Type B pancreatic cell (in vitro differentiated cells): ENCODE measurements around the gene HLA-G. TPM values are rescaled to one million over a fixed set of nuclear protein-coding genes. Genes with fewer than 3 reads are reported as not detected.

ENCODE experiments used
- DNase-seq: peaks from one replicate; pipeline ENCODE4 v3.0.0; 2021; ENCODE audit warnings: mixed read lengths; ENCODE audit not compliant: unreplicated experiment; ENCODE audit errors: extremely low spot score
- H3K27ac Mint-ChIP-seq: 2 replicates; pipeline ENCODE4 v1.8.0; 2021; ENCODE audit warnings: mild to moderate bottlenecking, mixed read lengths
- H3K27me3 Mint-ChIP-seq: 2 replicates; pipeline ENCODE4 v1.8.0; 2021; ENCODE audit warnings: mixed read lengths
- H3K36me3 Mint-ChIP-seq: 2 replicates; pipeline ENCODE4 v1.8.0; 2021; ENCODE audit warnings: mixed read lengths
- H3K4me1 Mint-ChIP-seq: one replicate; pipeline ENCODE4 v1.8.0; 2021; ENCODE audit warnings: mixed read lengths; ENCODE audit not compliant: unreplicated experiment
- H3K4me3 Mint-ChIP-seq: 2 replicates; pipeline ENCODE4 v1.8.0; 2021; ENCODE audit warnings: mild to moderate bottlenecking, mixed read lengths
- H3K9me3 Mint-ChIP-seq: 2 replicates; pipeline ENCODE4 v1.8.0; 2021; ENCODE audit warnings: mixed read lengths
- total RNA-seq: library from RNA; stranded (reverse); gene quantifications from 2 replicates; pipeline ENCODE4 v1.2.1, GENCODE V29; 2021; ENCODE audit warnings: low replicate concordance
- TF ChIP-seq, protein P1 (sequence below): fragments of 200-600 bp; sonication (generic); conservative IDR thresholded peaks from 2 replicates; pipeline ENCODE4 v1.5.0; 2021; ENCODE audit warnings: antibody characterized with exemption, mild to moderate bottlenecking

The HLA-G gene
- total RNA-seq, 1 donor from 2014 or later, result 4.6 TPM

DNA sequence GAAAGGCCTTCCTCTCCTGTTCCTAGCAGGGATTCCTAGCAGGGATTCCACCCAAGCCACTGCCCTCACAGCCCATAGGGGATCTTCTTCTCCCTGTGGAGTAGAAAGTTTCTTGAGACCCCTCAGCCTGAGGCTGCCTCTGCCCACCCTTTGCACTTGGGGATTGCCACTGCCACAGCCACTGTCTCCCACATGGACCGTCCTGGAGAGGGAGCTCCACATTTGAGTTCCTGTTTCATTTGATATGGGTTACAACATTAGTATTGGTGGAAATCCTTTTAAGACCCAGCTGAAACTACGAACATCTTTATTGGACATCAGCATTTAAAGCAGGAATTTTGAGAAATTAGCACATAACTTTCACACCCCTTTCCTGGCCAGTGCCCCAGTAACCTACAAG, 25.6 kb downstream of the HLA-G start:
- TF ChIP-seq, protein P1, sequence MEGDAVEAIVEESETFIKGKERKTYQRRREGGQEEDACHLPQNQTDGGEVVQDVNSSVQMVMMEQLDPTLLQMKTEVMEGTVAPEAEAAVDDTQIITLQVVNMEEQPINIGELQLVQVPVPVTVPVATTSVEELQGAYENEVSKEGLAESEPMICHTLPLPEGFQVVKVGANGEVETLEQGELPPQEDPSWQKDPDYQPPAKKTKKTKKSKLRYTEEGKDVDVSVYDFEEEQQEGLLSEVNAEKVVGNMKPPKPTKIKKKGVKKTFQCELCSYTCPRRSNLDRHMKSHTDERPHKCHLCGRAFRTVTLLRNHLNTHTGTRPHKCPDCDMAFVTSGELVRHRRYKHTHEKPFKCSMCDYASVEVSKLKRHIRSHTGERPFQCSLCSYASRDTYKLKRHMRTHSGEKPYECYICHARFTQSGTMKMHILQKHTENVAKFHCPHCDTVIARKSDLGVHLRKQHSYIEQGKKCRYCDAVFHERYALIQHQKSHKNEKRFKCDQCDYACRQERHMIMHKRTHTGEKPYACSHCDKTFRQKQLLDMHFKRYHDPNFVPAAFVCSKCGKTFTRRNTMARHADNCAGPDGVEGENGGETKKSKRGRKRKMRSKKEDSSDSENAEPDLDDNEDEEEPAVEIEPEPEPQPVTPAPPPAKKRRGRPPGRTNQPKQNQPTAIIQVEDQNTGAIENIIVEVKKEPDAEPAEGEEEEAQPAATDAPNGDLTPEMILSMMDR, result no peak
- peaks cover 86% of the 10 kb centered on the region for H3K27me3 Mint-ChIP-seq
- no peak overlapping the region for H3K4me3 Mint-ChIP-seq

DNA sequence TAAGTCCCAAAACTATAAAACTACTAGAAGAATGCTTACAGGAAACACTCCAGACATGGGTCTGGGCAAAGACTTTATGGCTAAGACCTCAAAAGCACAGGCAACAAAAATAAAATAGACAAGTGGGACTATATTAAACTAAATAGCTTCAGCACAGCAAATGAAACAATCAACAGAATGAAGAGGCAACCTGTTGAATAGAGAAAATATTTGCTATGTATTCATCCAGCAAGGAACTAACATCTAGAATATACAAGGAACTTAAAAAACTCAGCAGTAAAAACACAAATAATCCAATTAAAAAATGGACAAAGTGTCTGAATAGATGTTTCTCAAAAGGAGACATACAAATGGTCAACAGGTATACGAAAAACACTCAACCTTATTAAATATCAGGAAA, 30.4 kb downstream of the HLA-G start:
- Mint-ChIP-seq H3K4me1 (no peaks in the 10 kb centered on the region), H3K4me3 (no peak overlapping the region), H3K27me3 (peaks cover 80% of the 10 kb centered on the region), H3K9me3 (no peaks in the 10 kb centered on the region), H3K27ac (no peak overlapping the region), H3K36me3 (no peaks in the 10 kb centered on the region)
- TF ChIP-seq, protein P1, result no peak
- DNase-seq, result no peak

More for the DNA sequence above, 25.6 kb downstream of the HLA-G start:
- Mint-ChIP-seq H3K27ac (no peak overlapping the region), H3K36me3 (no peaks in the 10 kb centered on the region), H3K9me3 (no peaks in the 10 kb centered on the region), H3K4me1 (no peaks in the 10 kb centered on the region)
- no peak for DNase-seq

DNA sequence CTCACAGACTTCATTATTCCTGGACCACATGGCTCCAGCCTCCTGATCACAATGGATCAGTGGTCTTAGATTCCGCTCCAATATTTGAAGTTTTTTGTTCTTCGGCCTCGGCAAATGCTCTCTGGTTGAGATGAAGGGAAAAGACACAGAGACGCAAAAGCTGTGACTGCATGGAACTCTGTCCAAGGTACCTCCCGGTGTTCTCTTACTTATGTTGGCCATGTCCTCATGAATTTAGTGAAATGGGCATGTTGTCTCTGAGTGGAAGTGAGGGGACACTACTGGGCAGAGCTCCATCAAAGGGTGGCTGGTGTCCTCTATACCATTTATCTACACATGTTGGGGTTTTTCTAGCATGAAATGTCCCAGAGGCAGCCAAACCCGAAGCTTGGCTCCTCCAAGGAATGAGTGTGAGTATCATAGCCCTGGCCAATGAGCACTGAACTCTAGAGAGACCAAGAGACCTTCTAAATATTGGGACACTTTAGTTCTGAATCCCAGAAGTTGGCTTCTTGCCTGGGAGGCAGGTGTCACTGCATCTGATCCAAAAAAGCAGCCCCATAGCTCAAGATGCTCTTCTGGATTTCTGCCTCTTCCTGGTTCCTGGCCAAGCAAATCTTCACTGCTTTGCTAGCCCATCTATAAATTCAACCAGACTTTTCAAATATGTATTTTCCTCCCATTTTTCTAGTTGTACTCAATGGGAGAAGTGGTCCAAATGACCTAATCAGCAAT, 34.1 kb downstream of the HLA-G start:
- Mint-ChIP-seq H3K27ac (no peak overlapping the region), H3K4me3 (no peak overlapping the region), H3K27me3 (peaks cover 78% of the 10 kb centered on the region), H3K4me1 (no peaks in the 10 kb centered on the region), H3K9me3 (no peaks in the 10 kb centered on the region), H3K36me3 (no peaks in the 10 kb centered on the region)
- TF ChIP-seq, protein P1, result no peak
- DNase-seq, result no peak

DNA sequence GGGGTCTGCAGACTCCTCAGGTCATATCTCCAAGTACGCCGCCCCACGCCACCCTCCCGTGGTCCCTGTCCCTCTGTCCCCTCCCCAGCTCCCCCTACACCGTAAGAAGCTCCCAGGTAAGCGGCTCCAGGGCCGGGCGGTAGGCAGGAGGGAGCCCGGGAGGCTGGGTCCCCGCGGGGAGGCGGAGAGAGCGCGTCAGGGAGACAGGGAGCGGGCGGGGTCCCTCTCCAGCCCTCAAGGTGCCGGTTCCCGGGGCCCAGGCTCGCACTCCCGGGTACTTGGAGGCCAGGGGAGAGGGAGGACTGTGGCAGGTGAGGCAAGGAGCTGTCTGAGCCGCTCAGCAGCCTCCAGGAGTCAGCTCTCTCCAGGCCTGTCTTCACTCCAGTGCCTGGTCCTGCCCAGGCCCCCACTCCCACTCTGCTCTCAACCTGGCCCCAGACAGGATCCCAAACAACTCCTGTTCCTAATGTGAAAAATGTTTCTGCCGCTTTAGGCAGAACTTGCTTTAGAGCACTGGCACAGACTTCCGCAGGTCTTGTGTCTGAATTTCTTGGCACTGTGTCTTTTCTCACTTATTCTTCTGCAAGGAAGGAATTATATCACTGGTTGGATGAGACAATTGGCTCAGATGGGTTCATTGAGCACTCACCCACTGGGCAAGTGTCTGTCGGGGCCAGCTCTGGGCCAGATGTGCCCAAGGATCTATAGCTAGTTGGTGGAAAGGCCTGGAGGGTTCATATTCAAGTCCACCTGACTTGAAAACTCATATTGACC, 36.6 kb downstream of the HLA-G start:
- Mint-ChIP-seq H3K9me3 (no peaks in the 10 kb centered on the region), H3K27me3 (peaks cover 82% of the 10 kb centered on the region), H3K4me1 (no peaks in the 10 kb centered on the region), H3K27ac (no peak overlapping the region), H3K36me3 (no peaks in the 10 kb centered on the region), H3K4me3 (no peak overlapping the region)
- no peak for DNase-seq
- TF ChIP-seq, protein P1, result no peak

DNA sequence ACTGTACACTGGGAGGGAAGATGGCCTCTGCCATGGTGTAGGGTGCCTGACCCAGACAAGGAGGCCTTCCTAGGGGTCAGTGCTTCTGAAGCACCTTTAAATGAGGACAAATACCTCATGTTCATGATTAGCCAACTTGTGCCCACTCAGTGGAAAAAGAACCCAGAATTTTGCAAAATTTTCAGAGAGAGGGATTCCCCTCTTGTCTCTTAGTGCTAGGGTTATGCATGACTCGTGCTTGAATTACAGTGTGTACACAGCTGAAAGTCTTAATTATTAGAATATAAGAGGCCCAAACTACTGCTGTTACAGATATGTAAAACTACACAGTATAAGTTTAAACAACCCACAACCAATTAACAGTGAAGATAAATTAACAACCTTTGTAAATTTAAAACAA, 38.0 kb downstream of the HLA-G start:
- Mint-ChIP-seq H3K4me3 (no peak overlapping the region), H3K27me3 (peaks cover 86% of the 10 kb centered on the region), H3K4me1 (no peaks in the 10 kb centered on the region), H3K9me3 (no peaks in the 10 kb centered on the region), H3K36me3 (no peaks in the 10 kb centered on the region), H3K27ac (no peak overlapping the region)
- DNase-seq, result no peak
- TF ChIP-seq, protein P1, result no peak
